GM21619 (cell line): ENCODE measurements around the gene FANCI.

Experiments used
- ATAC-seq: cut with Tn5 transposase; IDR thresholded peaks from one replicate; pipeline ENCODE4 v1.9.1; 2021; ENCODE audit not compliant: unreplicated experiment

The FANCI gene

GRCh38 chr15:89303986-89304385 lies 60.2 kb downstream of the FANCI start:
- no peak for ATAC-seq

GRCh38 chr15:89305395-89305794 lies 61.6 kb downstream of the FANCI start:
- ATAC-seq: no peak

- no peak for ATAC-seq
Observed at GRCh38 chr15:89307046-89307587, 63.3 kb downstream of the FANCI start.

DNA sequence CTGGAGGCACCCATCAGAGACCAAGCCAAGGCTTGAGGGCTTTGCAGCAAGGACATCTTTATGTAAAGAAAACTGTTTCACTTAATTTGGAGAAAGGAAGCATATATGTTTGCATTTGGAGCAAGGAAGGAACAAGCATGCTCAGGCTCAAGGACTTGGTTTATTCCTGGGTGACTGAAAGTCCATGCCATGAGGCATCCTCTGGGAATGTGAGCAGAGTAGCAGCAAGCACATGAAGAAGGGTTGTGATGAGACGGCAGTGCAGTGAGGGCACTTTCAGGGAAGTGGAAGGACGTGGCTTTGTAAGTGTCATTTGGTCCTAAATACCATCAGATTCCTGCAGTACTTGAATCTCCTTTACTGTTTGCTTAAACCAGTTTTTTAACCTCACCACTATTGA lies 64.0 kb downstream of the FANCI start:
- no peak for ATAC-seq

- ATAC-seq: no peak
Observed at GRCh38 chr15:89308236-89308635, 64.5 kb downstream of the FANCI start.

DNA sequence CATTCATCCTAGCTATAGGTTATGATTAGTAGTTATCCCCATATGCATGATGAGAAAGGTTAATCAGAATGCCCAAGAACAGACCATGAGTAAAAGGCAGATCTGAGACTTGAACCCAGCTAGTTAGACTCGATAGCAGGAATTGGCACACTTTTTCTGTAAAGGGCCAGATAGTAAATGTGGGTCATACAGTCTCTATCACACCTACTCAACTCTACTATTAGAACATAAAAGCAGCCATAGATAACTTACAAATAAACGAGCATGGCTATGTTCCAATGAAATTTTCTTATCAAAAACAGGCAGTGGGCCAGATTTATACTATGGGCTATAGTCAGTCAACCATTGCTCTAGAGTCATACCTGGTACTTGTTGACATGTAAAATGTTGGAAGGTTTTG lies 66.2 kb downstream of the FANCI start:
- no peak for ATAC-seq

DNA sequence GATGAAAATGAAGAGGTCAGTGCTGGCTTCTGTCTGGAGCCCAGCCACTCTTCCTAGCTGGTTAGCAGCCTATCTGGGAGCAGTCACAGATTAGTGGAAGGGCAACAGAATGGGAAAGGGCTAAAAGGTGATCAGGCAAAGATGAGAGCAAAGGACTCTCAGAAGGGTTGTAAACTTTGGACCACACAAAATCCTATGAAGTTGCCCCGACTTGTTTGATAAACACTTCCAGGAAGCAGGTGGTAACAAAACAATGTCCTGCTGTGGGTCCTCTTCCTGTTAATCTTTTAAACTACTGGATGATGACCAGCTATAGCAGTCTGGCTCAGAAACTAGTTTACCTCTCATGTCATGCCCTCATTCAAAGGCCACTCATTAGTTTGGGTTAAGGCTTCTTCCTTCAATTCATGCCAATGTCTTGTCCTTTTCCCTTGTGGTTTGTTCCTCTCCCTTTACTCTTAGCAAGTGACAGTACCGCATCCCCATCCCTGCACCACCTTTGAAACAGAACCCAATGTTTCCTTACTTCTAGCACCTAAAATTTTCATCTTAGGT lies 71.7 kb downstream of the FANCI start:
- ATAC-seq: no peak

DNA sequence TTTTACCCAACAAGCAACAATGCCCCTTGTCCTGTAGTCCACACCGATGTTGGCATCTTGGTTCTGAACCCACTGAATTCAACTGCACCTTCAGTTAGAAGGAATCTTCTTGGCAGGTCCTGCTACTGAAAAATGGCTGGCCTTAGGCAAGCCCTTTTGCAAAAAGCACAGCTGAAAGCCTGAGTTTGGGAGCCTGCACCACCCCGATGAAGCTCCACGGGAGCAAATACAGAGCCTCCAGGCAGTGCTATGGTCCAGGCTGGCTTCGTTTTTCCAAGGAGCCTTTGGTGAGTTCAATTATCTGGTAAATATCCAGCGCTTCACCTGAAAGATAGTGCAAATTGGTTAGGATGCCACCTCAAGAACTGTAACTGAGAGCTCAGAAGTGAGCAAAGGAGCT lies 72.7 kb downstream of the FANCI start:
- no peak for ATAC-seq

GRCh38 chr15:89317186-89317720 lies 73.5 kb downstream of the FANCI start:
- no peak for ATAC-seq

- ATAC-seq: no peak
Observed at GRCh38 chr15:89319678-89320077, 75.9 kb downstream of the FANCI start.

DNA sequence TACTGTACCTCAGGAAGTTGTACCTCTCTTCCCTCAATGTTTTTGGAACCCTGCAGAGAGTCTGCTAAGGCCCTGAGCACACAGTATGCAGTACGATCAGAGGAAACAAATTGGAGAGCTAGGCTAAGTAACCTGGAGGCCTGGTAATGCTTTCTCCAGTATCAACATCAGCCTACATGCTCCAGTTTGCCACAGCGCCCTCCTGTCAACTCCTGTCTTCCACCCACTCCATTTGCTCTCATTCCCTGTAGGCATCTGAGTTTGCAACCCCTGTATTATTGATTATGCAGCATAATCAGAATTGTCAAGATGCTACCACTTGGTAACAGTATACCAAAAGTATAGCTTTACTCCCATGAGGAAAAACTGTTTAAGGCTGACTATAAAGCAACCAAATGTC lies 76.4 kb downstream of the FANCI start:
- ATAC-seq: no peak

GRCh38 chr15:89321521-89322410 lies 78.0 kb downstream of the FANCI start:
- no peak for ATAC-seq

DNA sequence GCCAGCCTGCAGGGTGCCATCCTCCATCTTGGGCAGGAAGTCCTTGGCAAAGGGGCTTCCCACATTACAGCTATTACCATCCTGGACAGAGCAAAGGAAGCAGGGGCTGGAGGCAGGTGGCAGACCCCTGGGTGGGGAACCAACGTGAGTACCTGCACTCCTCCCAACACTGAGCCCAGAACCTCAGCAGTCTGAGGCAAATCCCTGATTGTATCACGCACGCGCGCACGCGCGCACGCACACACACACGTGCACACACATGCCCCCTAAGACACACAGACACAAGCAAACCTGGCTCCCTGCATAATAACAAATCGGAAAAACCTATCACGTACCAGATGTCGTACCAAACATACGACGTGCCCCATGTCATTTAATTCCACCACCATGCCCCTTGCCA lies 79.0 kb downstream of the FANCI start:
- ATAC-seq: no peak

DNA sequence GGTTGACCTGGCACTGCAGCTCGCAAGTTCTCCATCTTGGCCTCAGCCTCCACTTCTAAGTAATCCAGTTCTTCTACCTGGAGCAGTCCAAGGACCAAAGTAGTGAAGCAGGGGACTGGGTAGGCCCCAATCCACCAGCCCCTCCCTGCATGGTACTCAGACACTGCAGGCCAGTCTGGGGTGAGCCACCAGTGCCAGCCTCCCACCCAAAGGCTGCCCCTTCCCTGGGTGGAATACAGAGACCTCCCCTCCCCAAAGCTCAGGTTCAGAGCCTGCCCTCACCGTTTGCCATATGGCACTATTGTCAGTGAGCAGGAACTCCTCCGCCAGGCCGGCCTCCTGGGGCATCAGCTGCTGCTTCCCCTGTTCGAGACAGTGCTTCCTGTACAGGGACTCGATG lies 80.0 kb downstream of the FANCI start:
- no peak for ATAC-seq

GRCh38 chr15:89325039-89325803 lies 81.4 kb downstream of the FANCI start:
- ATAC-seq: no peak

DNA sequence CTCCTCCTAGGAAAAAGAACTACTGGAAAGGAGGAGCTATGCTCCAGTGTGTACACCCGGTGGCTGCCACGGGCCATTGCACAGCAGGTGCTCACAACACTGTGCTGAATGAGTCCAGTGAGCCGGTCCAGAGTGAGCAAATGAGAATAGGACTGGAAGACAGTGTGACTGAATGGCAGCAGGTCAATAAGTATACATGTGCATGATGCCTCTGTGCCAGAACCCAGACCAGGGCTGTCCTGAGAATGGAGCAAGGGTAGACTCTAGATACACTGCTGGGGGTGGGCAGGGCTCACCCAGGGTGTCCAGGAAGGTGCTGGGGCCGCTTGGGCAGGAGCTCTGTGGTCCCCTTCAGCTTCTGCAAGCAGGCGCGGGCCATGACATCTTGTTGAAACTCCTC lies 82.5 kb downstream of the FANCI start:
- no peak for ATAC-seq

- ATAC-seq: no peak
Observed at GRCh38 chr15:89327113-89327512, 83.3 kb downstream of the FANCI start.

DNA sequence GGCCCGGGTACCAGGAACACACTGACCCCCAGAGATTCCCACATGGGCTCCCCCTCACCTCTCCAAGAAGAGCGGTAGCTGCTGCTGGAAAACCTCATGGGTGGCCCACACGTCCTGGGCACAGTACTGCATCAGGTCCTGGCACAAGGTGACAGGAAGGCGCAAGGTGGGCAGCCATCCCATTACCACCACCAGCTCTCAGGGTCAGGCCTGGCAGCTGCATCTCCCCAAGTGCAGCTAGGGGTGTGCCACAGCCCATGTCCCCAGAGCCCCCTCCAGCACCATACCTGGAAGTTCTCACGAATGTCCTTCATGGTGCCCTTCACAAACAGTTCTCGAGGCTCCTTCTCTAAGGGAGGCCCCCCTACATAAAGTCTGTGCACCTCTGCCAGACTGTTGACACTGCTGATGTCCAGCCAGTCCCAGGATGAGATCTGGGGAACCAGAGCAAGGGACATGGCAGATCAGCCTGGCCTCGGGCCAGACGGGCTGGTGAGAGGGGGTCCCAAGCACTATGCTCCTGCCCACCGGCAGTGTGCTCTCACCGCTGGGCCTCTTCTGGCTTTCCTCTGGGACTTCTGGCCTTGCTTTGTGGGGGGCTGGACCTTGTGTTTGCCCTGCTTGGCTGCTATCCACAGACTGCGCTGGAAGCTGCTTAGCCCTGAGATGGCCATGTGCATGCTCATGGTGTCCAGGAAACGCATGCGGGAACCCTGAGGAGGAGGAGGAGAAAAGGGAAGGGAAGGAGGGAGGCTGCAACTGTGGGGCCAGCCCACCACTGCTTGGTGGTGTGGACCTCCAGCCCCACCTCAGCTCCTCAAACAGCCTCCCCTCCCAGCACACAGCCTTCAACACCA lies 84.8 kb downstream of the FANCI start:
- no peak for ATAC-seq

GRCh38 chr15:89329329-89330084 lies 85.7 kb downstream of the FANCI start:
- ATAC-seq: no peak

- no peak for ATAC-seq
Observed at GRCh38 chr15:89330119-89330518, 86.3 kb downstream of the FANCI start.
